GM19193 (cell line): Measurements from ENCODE around the gene CLEC16A.

Experiments
- POLR2A ChIP-seq: IDR thresholded peaks from 4 replicates; pipeline ENCODE4 v1.6.1; 2011; ENCODE audit not compliant: insufficient read depth, insufficient read length; ENCODE audit errors: extremely low read depth

CLEC16A gene

DNA sequence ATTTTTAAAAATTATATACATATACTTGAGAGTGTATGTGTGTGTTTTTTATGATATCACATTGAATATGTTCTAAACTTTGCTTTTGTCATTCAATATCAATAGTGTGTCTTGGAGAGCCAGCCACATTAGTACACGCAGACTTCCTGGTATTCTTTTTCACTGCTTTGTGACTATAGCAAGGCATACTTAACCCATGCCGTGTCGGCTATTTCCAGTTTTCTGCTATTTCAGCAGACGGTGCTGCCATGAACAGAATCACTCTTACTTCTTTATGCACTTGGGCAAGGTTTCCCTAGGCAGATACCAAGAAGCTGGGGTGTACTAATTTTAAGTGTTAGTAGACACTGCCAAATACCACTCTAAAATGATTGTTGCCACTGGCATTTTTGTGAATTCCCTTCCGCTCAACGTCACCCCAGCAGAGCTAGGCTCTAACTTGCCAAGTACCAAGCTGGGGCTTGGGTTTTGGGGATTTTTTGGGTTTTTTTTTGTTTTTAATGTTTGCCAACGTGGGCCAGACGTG, 176.8 kb downstream of the CLEC16A start:
- TF ChIP-seq POLR2A = no peak

DNA sequence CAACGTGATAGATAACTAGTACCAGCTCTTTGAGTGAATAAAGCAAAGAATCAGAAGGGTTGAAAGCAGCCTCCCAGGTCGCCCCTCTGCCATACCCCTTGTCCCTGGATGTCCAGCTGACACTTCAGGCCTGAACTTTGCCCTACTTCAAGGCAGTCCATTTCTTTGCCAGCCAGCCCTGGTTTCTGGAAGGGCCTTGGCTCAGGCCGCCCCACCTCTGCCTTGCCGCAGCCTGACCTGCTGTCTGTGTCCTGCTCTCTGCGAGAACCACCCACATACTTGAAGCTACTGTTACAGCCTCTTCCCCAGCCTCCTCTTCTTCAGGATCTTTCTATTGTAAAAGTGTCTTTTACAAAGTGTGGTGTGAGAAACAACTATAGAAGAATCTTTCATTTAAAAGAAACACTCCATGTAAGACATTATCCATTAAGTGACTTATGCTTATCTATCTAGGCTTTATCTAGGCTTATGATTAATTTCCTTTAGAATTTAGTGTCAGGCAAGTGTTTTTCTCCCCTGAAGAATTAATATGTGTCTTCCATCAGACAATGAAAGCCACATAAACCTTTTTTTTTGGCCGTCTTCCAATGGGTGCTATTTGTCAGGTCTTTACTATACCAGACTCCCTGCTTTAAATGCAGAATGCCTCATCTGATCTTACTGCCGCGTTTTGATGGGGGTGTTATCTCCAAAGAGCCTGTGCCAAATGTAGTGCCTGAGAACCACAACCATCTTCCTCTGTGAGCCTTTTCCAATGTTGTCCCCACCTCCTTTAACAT, 177.7 kb downstream of the CLEC16A start:
- no peak for TF ChIP-seq POLR2A

DNA sequence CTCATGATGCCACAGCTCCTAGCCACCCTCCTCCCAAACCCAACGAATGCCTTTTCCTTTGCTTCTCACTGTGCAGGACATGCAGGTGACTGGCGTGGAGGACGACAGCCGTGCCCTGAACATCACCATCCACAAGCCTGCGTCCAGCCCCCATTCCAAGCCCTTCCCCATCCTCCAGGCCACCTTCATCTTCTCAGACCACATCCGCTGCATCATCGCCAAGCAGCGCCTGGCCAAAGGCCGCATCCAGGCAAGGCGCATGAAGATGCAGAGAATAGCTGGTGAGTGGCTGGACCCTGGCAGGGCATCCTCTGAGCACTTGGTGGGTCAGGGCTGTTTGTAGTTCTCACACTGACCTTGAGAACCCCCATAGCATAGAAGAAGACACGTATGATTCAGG, 179.3 kb downstream of the CLEC16A start:
- no peak for TF ChIP-seq POLR2A

DNA sequence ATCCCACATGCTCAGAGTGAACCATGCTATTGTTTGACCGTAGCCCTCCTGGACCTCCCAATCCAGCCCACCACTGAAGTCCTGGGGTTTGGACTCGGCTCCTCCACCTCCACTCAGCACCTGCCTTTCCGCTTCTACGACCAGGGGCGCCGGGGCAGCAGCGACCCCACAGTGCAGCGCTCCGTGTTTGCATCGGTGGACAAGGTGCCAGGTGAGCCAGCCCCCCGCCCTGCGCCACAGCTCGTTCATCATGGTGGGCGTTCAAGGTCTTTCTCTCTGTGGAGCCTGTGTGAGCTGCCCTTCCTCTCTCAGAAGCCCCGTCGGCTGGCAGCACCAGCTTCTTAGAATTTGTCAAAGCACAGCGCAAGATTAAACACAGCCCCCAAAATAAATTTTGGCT, 181.6 kb downstream of the CLEC16A start:
- TF ChIP-seq POLR2A = no peak

DNA sequence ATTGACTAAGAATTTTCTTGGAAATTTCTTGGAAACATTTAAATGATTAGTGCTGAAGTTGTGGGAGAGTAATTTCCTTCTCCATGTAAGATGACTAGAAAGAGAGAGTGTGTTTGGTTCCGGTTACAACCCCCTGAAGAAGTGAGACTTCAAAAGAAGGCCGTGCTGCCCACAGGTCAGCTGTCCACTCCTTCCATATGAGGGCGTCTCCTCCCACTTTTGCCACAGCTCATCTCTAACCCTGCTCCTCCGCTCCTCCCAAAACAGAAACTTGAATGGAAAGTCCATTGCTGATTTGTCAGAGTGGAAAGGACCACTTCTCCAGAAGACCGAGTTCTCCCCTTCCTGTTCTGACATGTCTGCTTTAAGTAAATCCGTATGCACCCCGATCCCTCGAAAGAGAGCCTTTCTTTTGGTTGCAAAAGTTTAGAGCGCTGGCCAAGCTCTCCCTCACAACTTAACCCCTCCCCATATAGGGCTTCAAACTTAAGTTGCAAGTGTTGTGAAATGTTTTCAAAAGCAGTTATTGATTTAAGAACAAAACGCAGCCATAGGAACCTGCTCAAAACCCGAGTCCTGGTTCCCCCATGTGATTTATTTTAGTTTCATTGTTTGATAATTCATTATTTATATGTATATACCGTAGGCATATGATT, 182.2 kb downstream of the CLEC16A start:
- TF ChIP-seq POLR2A = no peak

DNA sequence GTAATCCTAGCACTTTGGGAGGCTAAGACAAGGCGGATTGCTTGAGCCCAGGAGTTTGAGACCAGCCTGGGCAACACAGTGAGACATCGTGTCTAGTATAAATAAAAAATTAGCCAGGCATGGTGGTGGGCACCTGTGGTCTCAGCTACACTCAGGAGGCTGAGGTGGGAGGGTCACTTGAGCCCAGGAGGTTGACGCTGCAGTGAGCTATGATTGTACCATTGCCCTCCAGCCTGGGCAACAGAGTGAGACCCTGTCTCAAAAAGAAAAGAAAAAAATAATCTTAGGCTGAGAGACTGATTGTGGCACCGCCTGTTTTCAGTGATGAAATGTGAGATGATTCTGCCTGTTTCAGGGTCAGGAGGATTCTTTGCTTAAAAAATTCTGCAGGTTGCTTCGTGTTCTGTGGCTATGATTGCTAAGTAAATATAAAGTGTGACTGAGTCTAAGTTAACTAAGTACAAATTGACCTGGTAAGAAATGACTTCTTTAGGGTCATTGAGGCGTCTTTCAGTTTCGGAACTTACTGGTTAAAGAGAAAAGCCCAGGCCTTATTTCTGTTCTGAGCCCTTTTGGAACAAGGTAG, 183.3 kb downstream of the CLEC16A start:
- TF ChIP-seq POLR2A = no peak

DNA sequence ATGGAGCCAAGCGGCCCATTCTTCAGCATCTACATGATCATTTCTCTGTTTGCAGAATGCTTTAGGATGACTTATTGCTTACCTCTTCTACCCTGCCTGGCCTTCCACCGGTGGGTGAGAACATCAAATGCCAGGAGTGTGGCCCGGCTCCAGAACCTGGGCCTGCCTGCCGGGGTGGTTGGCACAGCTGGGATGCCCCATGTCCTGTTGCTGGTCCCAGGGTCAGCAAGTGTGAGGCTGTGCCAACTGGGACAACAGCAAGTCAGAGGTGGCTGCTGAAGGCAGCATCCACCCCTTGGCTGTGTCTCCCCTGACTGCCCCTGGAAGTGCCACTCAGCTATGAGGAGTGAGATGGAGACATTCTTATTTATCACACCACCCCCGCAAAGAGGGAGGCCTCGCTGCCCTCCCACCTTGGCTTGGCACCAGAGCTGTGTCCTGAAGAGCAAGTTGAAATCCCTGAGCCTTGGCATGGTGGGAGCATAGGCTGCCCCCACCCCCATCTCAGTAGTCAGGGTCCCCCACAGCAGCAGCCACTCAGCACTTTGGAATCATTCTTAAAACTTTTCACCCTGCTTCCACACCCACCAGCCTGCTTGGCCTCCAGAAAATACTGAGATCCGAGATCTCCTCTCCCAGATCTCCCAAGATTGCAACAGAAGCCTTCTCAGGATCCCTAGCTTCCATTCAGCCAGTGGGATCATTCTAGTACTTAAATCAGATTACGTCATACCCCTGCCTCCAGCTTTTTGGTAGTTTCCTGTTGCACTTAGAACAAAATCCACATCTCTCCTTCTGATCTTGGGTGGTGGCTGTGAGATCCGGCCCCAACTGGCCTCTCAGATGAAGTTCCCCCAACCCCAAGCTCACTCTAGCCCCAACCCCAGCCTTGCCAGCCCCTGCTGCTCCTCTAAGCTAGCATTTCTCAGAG, 184.1 kb downstream of the CLEC16A start:
- no peak for TF ChIP-seq POLR2A

DNA sequence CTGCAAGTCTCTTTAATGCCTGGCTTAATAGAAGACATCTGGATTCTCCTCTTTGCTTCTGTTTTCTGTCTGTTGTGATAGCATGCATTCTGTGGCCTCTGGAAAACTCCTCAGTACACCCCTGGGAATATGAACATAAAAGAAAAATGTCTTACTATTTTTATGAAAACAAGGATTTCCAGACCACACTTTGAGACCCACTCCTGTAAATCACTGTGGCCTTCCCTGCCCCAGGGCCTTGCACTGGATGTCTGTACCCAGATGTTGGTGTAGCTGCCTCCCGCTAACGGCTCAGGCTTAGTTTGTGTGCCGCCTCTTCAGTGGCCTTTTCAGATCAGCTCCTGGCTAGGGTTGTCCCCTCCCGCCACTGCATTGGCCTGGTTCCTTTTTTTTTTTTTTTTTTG, 185.0 kb downstream of the CLEC16A start:
- no peak for TF ChIP-seq POLR2A

DNA sequence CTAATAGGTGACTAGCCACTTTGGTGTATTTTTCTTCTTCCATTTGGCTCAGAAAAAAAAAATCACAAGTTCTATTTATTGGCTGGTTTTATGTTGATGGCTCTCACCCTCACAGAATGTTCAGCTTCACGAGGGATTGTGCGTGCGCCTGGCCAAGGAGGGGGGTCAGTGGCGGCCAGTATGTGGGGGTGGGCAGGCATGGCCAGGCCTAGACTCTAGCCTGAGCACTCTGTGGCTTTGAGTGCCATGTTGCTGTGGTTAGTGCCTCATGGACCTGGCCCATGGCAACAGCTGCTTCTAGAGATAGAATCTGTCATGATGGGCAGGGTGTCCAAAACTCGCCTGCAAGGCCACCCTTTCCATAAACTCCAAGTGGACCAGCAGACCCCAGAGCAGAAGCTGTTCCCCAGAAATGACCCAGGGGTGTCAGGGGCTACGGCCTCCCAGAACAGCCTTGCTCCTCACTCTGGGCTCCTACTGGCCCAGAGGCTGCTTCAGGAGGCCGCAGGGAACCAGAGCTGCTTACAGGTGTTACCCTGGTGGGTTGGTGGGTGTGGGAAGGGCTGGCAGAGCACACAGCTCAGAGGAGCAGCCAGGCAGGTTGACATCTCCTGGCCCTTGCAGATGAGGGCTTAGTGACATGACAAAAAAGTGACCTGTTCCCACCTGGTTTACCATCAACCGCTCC, 186.8 kb downstream of the CLEC16A start:
- TF ChIP-seq POLR2A = no peak

DNA sequence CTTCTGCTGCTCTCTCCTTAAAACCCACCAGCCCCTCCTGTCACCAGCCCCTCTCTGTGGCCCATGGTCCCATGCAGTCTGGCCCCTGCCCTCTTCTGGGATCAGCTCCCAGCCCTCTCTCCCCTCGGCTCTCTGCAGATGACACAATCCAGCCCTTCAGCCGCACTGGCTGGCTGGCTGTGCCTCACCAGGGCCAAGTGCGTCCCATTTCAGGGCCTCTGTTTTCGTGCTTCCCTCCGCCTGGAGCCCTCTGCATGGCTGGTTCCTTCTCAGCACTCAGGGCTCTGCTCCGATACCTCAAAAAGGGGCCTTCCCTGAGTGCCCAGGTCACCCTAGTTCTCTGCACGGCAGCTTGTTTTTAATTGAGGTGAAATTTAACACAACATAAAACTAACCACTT, 187.3 kb downstream of the CLEC16A start:
- no peak for TF ChIP-seq POLR2A

DNA sequence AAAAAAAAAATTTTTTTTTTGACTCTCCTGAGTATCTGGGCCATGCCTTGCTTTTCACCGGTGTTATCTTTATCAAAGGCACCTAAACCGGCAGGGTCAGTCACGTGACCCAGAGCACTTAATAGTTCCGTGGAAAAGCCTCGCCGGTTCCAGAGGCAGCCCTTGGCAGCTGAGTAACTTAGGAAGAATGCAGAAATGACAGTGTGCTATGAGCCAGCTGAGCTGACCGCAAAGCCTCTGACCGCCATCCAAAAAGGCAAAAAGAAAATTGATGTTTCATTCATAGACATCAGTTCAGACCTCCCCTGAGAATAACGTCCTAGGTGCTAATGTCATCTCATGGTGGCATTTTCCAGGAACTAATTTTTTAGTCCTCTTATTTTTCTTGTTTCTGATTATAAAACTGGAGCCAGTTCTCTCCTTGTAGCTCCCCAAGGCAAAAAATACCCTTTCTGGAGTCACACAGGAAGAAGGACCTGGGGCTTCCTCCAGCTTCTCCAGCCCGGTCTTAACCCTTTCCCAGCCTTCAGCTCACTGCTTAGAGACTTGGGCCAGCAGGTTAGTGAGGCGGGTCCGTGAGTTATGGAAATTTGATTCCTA, 189.1 kb downstream of the CLEC16A start:
- no peak for TF ChIP-seq POLR2A

DNA sequence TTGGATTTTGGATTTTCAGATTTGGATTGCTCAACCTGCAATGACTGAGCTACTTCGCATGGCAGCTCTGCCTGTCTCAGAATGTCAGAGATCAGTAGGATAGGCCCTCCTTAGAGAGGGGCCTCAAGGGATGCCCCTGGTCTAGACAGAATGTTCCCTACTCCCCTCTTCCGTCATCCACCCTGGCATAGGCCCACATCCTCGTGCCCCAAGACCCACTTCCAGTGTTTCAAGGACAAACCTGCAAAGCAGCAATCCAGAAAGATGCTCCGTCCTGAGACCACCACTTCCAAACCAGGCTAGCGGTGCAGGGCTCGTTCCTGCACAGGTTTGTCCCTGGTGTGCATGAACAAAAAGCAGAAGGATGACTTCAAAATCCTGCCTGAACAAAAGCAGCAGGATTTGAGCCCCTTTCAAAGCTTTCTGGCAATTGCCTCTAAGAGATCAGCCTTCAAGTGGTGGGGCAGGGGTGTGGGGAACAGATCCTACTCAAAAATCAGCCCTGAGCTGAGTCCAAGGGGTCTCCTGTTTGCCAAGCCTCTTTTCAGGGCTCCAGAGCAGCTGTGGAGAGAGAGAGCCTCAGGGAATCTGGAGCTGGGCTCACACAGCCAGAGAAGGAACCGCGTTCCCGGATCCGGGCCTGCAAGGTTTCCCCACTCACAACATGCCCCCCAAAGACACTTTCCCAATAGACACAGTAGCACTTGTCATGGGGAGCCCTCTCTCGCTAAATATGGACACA, 190.5 kb downstream of the CLEC16A start:
- TF ChIP-seq POLR2A = no peak

DNA sequence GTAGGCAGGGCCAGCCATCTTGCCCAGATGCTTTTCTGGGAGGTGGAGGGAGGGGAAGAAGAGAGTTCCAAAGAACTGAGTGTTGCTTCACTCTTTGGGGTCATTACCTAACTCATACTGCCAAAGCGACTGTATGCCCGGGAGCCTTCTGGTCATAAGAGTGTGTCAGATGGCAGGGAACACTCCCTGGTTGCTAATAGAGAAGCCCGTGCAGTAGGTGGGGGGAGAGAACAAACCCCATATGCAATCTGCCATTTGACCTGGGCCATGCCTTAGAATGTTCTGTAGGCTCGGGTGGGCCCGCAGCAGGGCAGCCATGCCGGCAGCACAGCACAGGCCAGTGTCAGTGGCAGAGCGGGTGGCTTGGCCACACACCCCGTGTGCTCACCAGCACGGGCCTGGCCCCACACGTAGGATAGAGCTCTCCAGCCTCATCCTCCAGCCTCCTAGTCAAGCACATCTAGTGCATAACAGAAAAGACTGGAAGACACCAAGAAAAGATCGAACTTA, 191.2 kb downstream of the CLEC16A start:
- TF ChIP-seq POLR2A = no peak
